Measurements from ENCODE around the gene TAS2R46. TPM values are rescaled to one million over a fixed set of nuclear protein-coding genes. Genes with fewer than 3 reads are reported as not detected.
"Not testable (repeated sequence)": the region's sequence is repeated elsewhere in the genome, so short reads cannot be mapped to it uniquely, and the experiment has no call there.

Gene TAS2R46, protein sequence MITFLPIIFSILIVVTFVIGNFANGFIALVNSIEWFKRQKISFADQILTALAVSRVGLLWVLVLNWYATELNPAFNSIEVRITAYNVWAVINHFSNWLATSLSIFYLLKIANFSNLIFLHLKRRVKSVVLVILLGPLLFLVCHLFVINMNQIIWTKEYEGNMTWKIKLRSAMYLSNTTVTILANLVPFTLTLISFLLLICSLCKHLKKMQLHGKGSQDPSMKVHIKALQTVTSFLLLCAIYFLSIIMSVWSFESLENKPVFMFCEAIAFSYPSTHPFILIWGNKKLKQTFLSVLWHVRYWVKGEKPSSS
- total RNA-seq (2021) (2.2 and 3.1 TPM in 2 replicates), Bru-seq, nascent RNA (percentile 93 among the genes with signal in this experiment), BruChase-seq, experiment 1, labeled RNA remaining after a 2-hour chase (percentile 92 among the genes with signal in this experiment), BruChase-seq, experiment 2, labeled RNA remaining after a 6-hour chase (percentile 81 among the genes with signal in this experiment)
- long read RNA-seq, result 0 reads

DNA sequence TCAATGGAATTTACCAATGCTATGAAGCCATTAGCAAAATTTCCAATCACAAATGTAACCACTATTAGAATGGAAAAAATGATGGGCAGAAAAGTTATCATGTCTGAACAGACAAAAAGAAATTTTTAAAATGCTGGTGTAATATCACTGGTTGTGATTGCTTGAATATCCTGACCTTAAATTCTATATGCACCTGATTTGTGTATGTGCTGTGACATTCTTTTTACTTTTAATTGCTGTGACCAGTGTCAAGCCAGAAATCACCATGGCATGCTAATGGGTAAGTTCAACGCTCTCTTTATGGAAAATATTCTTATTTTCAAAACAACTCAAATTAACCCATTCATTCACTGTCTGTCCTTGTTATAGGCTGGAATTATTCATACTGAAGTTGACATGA lies at the start of gene TAS2R46:
TAS2R46 (minus strand) TSS at position 101 of the 400 bp plus-strand sequence; CDS start at position 101, 0 bp downstream.
- H3K9me3 ChIP-seq (ENCODE audit: low read depth, low read length, poor library complexity, severe bottlenecking); CTCF ChIA-PET; H3K4me3 ChIP-seq (ENCODE audit: low read depth, low read length, poor library complexity, severe bottlenecking); H3K36me3 ChIP-seq (ENCODE audit: insufficient read depth, low read length, poor library complexity, severe bottlenecking); intact Hi-C loops (cut with micrococcal nuclease; ENCODE audit: unreplicated experiment); H3K27me3 ChIP-seq (replicated peaks; ENCODE audit: insufficient read depth, low read depth, low read length, poor library complexity); BruUV-seq (replicated peaks); H3K27ac ChIP-seq (ENCODE audit: low read depth, low read length, poor library complexity, severe bottlenecking); DNase-seq (ENCODE audit: low spot score); POLR2A ChIA-PET (ENCODE audit: low non-redundant PET); H3K4me1 ChIP-seq (ENCODE audit: insufficient read depth, low read length, poor library complexity, severe bottlenecking): not testable (repeated sequence)

DNA sequence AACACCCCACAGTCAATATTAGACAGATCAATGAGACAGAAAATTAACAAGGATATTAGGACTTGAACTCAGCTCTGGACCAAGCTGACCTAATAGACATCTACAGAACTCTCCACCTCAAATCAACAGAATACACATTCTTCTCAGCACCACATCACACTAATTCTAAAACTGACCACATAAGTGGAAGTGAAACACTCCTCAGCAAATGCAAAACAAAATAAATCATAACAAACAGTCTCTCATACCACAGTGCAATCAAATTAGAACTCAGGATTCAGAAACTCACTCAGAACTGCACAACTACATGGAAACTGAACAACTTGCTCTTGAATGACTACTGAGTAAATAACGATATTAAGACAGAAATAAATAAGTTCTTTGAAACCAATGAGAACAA lies 49.1 kb upstream of the TAS2R46 start:
- H3K4me3 ChIP-seq (ENCODE audit: low read depth, low read length, poor library complexity, severe bottlenecking); H3K27me3 ChIP-seq (replicated peaks; ENCODE audit: insufficient read depth, low read depth, low read length, poor library complexity); intact Hi-C loops (cut with micrococcal nuclease; ENCODE audit: unreplicated experiment); H3K27ac ChIP-seq (ENCODE audit: low read depth, low read length, poor library complexity, severe bottlenecking); H3K4me1 ChIP-seq (ENCODE audit: insufficient read depth, low read length, poor library complexity, severe bottlenecking); POLR2A ChIA-PET (ENCODE audit: low non-redundant PET); DNase-seq (ENCODE audit: low spot score); H3K36me3 ChIP-seq (ENCODE audit: insufficient read depth, low read length, poor library complexity, severe bottlenecking); CTCF ChIA-PET; BruUV-seq (replicated peaks): not testable (repeated sequence)
- H3K9me3 ChIP-seq (ENCODE audit: low read depth, low read length, poor library complexity, severe bottlenecking), result peaks cover 11% of the 10 kb centered on the region

DNA sequence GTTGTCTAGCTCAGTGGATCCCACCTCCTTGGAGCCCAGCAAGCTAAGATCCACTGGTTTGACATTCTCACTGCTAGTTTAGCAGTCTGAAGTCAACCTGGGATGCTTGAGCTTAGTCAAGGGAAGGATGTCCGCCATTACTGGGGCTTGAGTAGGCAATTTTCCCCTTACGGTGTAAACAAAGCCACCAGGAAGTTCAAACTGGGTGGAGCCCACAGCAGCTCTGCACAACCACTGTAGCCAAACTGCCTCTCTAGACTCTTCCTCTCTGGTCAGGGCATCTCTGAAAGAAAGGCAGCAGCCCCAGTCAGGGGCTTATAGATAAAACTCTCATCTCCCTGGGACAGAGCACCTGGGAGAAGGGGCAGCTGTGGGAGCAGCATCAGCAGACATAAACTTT lies 46.8 kb upstream of the TAS2R46 start:
- BruUV-seq (replicated peaks), result no TSS peak
- CTCF ChIA-PET, result no interaction called here

DNA sequence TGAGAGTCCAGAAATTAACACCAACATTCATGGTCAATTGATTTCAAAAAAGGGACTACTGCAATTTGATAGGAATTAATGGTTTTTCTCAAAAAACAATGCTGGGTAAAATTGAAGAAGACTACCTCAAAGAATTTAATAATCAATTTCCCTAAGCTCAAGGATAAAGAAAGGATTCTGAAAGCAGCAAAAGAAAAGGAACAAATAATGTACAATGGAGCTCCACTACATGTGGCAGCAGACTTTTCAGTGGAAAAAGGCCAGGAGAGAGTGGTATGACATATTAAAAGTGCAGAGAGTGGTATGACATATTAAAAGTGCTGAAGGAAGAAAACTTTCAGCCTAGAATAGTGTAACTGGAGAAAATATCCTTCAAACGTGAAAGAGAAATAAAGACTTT lies 45.6 kb upstream of the TAS2R46 start:
- Histone ChIP-seq H3K27me3 (replicated peaks; ENCODE audit: insufficient read depth, low read depth, low read length, poor library complexity) (no peaks in the 10 kb centered on the region), H3K9me3 (ENCODE audit: low read depth, low read length, poor library complexity, severe bottlenecking) (peaks cover 5% of the 10 kb centered on the region), H3K4me3 (ENCODE audit: low read depth, low read length, poor library complexity, severe bottlenecking) (no peak overlapping the region), H3K36me3 (ENCODE audit: insufficient read depth, low read length, poor library complexity, severe bottlenecking) (peaks cover 6% of the 10 kb centered on the region), H3K27ac (ENCODE audit: low read depth, low read length, poor library complexity, severe bottlenecking) (no peak overlapping the region), H3K4me1 (ENCODE audit: insufficient read depth, low read length, poor library complexity, severe bottlenecking) (no peaks in the 10 kb centered on the region)
- no peak for DNase-seq (ENCODE audit: low spot score)
- CTCF ChIA-PET, result no interaction called here
- intact Hi-C loops (cut with micrococcal nuclease; ENCODE audit: unreplicated experiment), result no loop called here
- TF ChIP-seq, protein P1, sequence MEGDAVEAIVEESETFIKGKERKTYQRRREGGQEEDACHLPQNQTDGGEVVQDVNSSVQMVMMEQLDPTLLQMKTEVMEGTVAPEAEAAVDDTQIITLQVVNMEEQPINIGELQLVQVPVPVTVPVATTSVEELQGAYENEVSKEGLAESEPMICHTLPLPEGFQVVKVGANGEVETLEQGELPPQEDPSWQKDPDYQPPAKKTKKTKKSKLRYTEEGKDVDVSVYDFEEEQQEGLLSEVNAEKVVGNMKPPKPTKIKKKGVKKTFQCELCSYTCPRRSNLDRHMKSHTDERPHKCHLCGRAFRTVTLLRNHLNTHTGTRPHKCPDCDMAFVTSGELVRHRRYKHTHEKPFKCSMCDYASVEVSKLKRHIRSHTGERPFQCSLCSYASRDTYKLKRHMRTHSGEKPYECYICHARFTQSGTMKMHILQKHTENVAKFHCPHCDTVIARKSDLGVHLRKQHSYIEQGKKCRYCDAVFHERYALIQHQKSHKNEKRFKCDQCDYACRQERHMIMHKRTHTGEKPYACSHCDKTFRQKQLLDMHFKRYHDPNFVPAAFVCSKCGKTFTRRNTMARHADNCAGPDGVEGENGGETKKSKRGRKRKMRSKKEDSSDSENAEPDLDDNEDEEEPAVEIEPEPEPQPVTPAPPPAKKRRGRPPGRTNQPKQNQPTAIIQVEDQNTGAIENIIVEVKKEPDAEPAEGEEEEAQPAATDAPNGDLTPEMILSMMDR (conservative IDR thresholded peaks at IDR 0.05; ENCODE audit: low read depth, low read length), result no peak
- no peak for TF ChIP-seq EZH2 (IDR thresholded peaks at IDR 0.05; ENCODE audit: borderline replicate concordance, low read depth, low read length, poor library complexity, severe bottlenecking)
- POLR2A ChIA-PET (ENCODE audit: low non-redundant PET), result no interaction called here
- BruUV-seq (replicated peaks), result no TSS peak

More for the DNA sequence above, 46.8 kb upstream of the TAS2R46 start:
- Histone ChIP-seq H3K4me3 (ENCODE audit: low read depth, low read length, poor library complexity, severe bottlenecking) (no peak overlapping the region), H3K27me3 (replicated peaks; ENCODE audit: insufficient read depth, low read depth, low read length, poor library complexity) (no peaks in the 10 kb centered on the region), H3K4me1 (ENCODE audit: insufficient read depth, low read length, poor library complexity, severe bottlenecking) (no peaks in the 10 kb centered on the region), H3K36me3 (ENCODE audit: insufficient read depth, low read length, poor library complexity, severe bottlenecking) (peaks cover 6% of the 10 kb centered on the region), H3K9me3 (ENCODE audit: low read depth, low read length, poor library complexity, severe bottlenecking) (peaks cover 5% of the 10 kb centered on the region), H3K27ac (ENCODE audit: low read depth, low read length, poor library complexity, severe bottlenecking) (no peak overlapping the region)
- DNase-seq (ENCODE audit: low spot score), result no peak
- TF ChIP-seq EZH2 (IDR thresholded peaks at IDR 0.05; ENCODE audit: borderline replicate concordance, low read depth, low read length, poor library complexity, severe bottlenecking), result no peak
- TF ChIP-seq, protein P1 (conservative IDR thresholded peaks at IDR 0.05; ENCODE audit: low read depth, low read length), result no peak
- POLR2A ChIA-PET (ENCODE audit: low non-redundant PET), result no interaction called here
- intact Hi-C loops (cut with micrococcal nuclease; ENCODE audit: unreplicated experiment), result no loop called here
